A549 (cell line): ENCODE data around the gene PTMS. TPM values are rescaled to one million over a fixed set of nuclear protein-coding genes. Genes with fewer than 3 reads are reported as not detected.
A peak's percentile ranks its signal among the peaks of the same experiment; 100 is the strongest.

ENCODE experiments used
- ATAC-seq, 2 experiments: fragments of 200-7000 bp in 1 of 2; fragments of >200 bp in 1 of 2; cut with Nextera tagmentation in 1 of 2; cut with Tn5 transposase in 1 of 2; 3 replicates each; pipeline versions ENCODE4 v1.8.0 to v1.9.1; 2018 to 2020; ENCODE audit warnings: mild to moderate bottlenecking in 1 of 2, moderate library complexity in 1 of 2
- CTCF ChIA-PET: fragments of 300-600 bp; sonication (Branson Sonifier 250); formaldehyde crosslinking; extraction: SDS; loops from one replicate; lab custom pipeline; 2021; ENCODE audit warnings: antibody characterized with exemption, inconsistent platforms; lab: Yijun Ruan, JAX
- POLR2A ChIA-PET: fragments of 350-600 bp; formaldehyde crosslinking; extraction: SDS; loops from one replicate; lab custom pipeline; 2021; ENCODE audit warnings: antibody characterized with exemption, inconsistent platforms; lab: Yijun Ruan, JAX
- DNase-seq, 2 experiments: peaks; one replicate each; pipeline versions ENCODE4 v3.0.0 to v3.0.0-alpha.2; 2011 to 2016; ENCODE audit warnings: low read depth in 1 of 2, low spot score in 1 of 2
- FAIRE-seq: peaks from 2 replicates; lab custom pipeline; 2011; peaks lifted over from hg19 to GRCh38; lab: Jason Lieb, UNC
- H3K27ac ChIP-seq, 2 experiments: fragments of >200 bp; sonication (Bioruptor Twin); formaldehyde crosslinking; 3 replicates each; pipeline ENCODE4 v1.5.1; 2016 to 2017
- H3K4me1 ChIP-seq: fragments of >200 bp; sonication (Bioruptor Twin); formaldehyde crosslinking; 3 replicates; pipeline ENCODE4 v1.6.1; 2016
- H3K4me2 ChIP-seq: fragments of >200 bp; sonication (Bioruptor Twin); formaldehyde crosslinking; 3 replicates; pipeline ENCODE4 v1.6.1; 2016
- H3K4me3 ChIP-seq: fragments of >200 bp; sonication (Bioruptor Twin); formaldehyde crosslinking; 3 replicates; pipeline ENCODE4 v1.5.1; 2016
- H3K9me3 ChIP-seq: fragments of >200 bp; sonication (Bioruptor Twin); formaldehyde crosslinking; 3 replicates; pipeline ENCODE4 v1.6.1; 2016
- ATOH8 ChIP-seq: fragments of 250-450 bp; sonication (Bioruptor Pico); IDR thresholded peaks from 2 replicates; pipeline ENCODE4 v1.5.0; 2020; ENCODE audit warnings: low read depth, mild to moderate bottlenecking, moderate library complexity
- CBX2 ChIP-seq: fragments of 200-600 bp; sonication (generic); IDR thresholded peaks from 2 replicates; pipeline ENCODE4 v1.6.1; 2016; ENCODE audit warnings: low read depth, mild to moderate bottlenecking, borderline replicate concordance
- CEBPB ChIP-seq, 2 experiments: fragments of >200 bp in 1 of 2; sonication (Bioruptor Twin) in 1 of 2; formaldehyde crosslinking in 1 of 2; IDR thresholded peaks; 2 replicates each; pipeline ENCODE4 v1.6.1; 2012 to 2016
- CHD2 ChIP-seq: fragments of 150-350 bp; IDR thresholded peaks from 2 replicates; pipeline ENCODE4 v1.6.1; 2014; ENCODE audit warnings: low read length; ENCODE audit not compliant: partially characterized antibody
- CHD4 ChIP-seq: fragments of 200-600 bp; sonication (generic); IDR thresholded peaks from 2 replicates; pipeline ENCODE4 v1.6.1; 2016; ENCODE audit warnings: antibody characterized with exemption, mild to moderate bottlenecking, borderline replicate concordance
- CTCF ChIP-seq: fragments of >200 bp; sonication (Bioruptor Twin); formaldehyde crosslinking; IDR thresholded peaks from 3 replicates; pipeline ENCODE4 v1.5.1; 2016
- EHMT2 ChIP-seq: fragments of 200-600 bp; sonication (generic); IDR thresholded peaks from 2 replicates; pipeline ENCODE4 v1.6.1; 2016; ENCODE audit warnings: antibody characterized with exemption, low read depth, mild to moderate bottlenecking, moderate library complexity
- EP300 ChIP-seq, 2 experiments: fragments of >200 bp; sonication (Bioruptor Twin); formaldehyde crosslinking; IDR thresholded peaks; 2 replicates in 1 of 2; 3 replicates in 1 of 2; pipeline ENCODE4 v1.6.1; 2016 to 2017
- FOSB ChIP-seq: fragments of 250-450 bp; sonication (Bioruptor Pico); IDR thresholded peaks from 2 replicates; pipeline ENCODE4 v1.5.0; 2020; ENCODE audit warnings: mild to moderate bottlenecking, moderate library complexity
- FOSL2 ChIP-seq, 2 experiments: fragments of 450-650 bp in 1 of 2; fragments of >200 bp in 1 of 2; sonication (Bioruptor Twin) in 1 of 2; formaldehyde crosslinking; IDR thresholded peaks; 2 replicates each; pipeline versions ENCODE4 v1.5.0 to v1.6.1; 2016 to 2020; ENCODE audit warnings: mild to moderate bottlenecking in 1 of 2, moderate library complexity in 1 of 2
- FOXS1 ChIP-seq: fragments of 250-450 bp; sonication (Bioruptor Pico); IDR thresholded peaks from 2 replicates; pipeline ENCODE4 v1.5.0; 2020; ENCODE audit warnings: mild to moderate bottlenecking, moderate library complexity
- HOXB13 ChIP-seq: fragments of 250-450 bp; sonication (Bioruptor Pico); IDR thresholded peaks from 2 replicates; pipeline ENCODE4 v1.5.0; 2020; ENCODE audit warnings: low read depth, mild to moderate bottlenecking, moderate library complexity
- KDM1A ChIP-seq: fragments of 200-600 bp; sonication (generic); IDR thresholded peaks from 2 replicates; pipeline ENCODE4 v1.6.1; 2016; ENCODE audit warnings: low read depth, mild to moderate bottlenecking
- NPAS2 ChIP-seq: fragments of 250-450 bp; sonication (Bioruptor Pico); IDR thresholded peaks from 2 replicates; pipeline ENCODE4 v1.8.0; 2022; ENCODE audit warnings: mild to moderate bottlenecking, moderate library complexity, borderline replicate concordance
- PHF8 ChIP-seq: fragments of 200-600 bp; sonication (generic); IDR thresholded peaks from 2 replicates; pipeline ENCODE4 v1.6.1; 2016; ENCODE audit warnings: low read depth, mild to moderate bottlenecking, antibody characterized with exemption, moderate library complexity, borderline replicate concordance
- POLR2AphosphoS2 ChIP-seq: conservative IDR thresholded peaks from 2 replicates; pipeline ENCODE4 v1.6.1; 2012; ENCODE audit warnings: low read length, improper control_type of control experiment, inconsistent platforms
- RAD21 ChIP-seq, 2 experiments: fragments of >200 bp in 1 of 2; sonication (Bioruptor Twin) in 1 of 2; formaldehyde crosslinking in 1 of 2; IDR thresholded peaks in 1 of 2; conservative IDR thresholded peaks in 1 of 2; 2 replicates in 1 of 2; 3 replicates in 1 of 2; pipeline ENCODE4 v1.6.1; 2012 to 2018; ENCODE audit warnings: inconsistent platforms in 1 of 2
- WGBS: methylation state at CpG from one replicate; pipeline ENCODE4 v1.1.6; 2017; ENCODE audit errors: missing lambda C conversion rate; 5-methylcytosine and 5-hydroxymethylcytosine counted together
- polyA plus RNA-seq, 4 experiments: library from polyadenylated mRNA; depleted of rRNA in 3 of 4; stranded (reverse); fragments of >200 nt; fragmentation: RNase III in 1 of 4; extraction: RNeasy Plus Mini Kit Qiagen cat#74134 plus additional on column Dnase treatment in 1 of 4; gene quantifications; 2 replicates in 3 of 4; 3 replicates in 1 of 4; pipeline ENCODE4 v1.2.3, GENCODE V29; 2011 to 2017

PTMS gene
- polyA plus RNA-seq, 2 of the 4 experiments (the other 2 are of a cell fraction): 391 to 1,195 TPM

GRCh38 chr12:6770600-6770999 is 4.4 kb downstream of the PTMS start:
- ChIA-PET CTCF (interaction anchor here (0.6 to 26.0 kb wide), 8 partner anchors 12 to 305 kb away, joined by 3 to 670 read pairs (median 3); partner anchors contain the start of genes CD4, GPR162, MLF2 and P3H3), POLR2A (interaction anchor here (1.4 to 2.0 kb wide), 2 partner anchors 18 to 300 kb away, joined by 3 to 11 read pairs; partner anchors contain the start of genes MLF2 and VAMP1)
- no peaks in the 10 kb centered on the region for H3K9me3 ChIP-seq
- TF ChIP-seq FOSL2 (IDR thresholded peaks at IDR 0.05): no peak
- no peak for TF ChIP-seq FOSL2 (CRISPR knock-in tag; IDR thresholded peaks at IDR 0.05)
- TF ChIP-seq ATOH8 (CRISPR knock-in tag): no peak
- no peak for TF ChIP-seq CBX2
- no peak for TF ChIP-seq POLR2AphosphoS2
- TF ChIP-seq PHF8: no peak
- no peak for TF ChIP-seq HOXB13 (CRISPR knock-in tag)
- no peak for TF ChIP-seq CHD4
- no peak for TF ChIP-seq FOSB (CRISPR knock-in tag)
- no peak for TF ChIP-seq NPAS2 (CRISPR knock-in tag)
- no peak for TF ChIP-seq CEBPB (IDR thresholded peaks at IDR 0.05)
- no peak for TF ChIP-seq EHMT2
- no peak for TF ChIP-seq RAD21 (conservative IDR thresholded peaks at IDR 0.05 in 1 of 2, IDR thresholded peaks at IDR 0.05 in 1 of 2)
- TF ChIP-seq CTCF: no peak
- 93% methylated on average over 10 of the region's 10 CpGs for WGBS
- H3K4me2 ChIP-seq: no peak overlapping the region; the same call in 2 of the 3 replicates
- DNase-seq (no peak), ATAC-seq (no peak), FAIRE-seq (no peak)
- H3K27ac ChIP-seq: peak overlapping the region in 1 of 2 experiments; percentile 22; a peak in 1 of 6 replicates
- peaks cover 48% of the 10 kb centered on the region for H3K4me1 ChIP-seq
- no peak overlapping the region for H3K4me3 ChIP-seq

GRCh38 chr12:6771091-6771495 is 4.9 kb downstream of the PTMS start:
- Histone ChIP-seq H3K4me1 (peaks cover 49% of the 10 kb centered on the region), H3K4me2 (peak overlapping the region; percentile 26; the same call in 1 of the 3 replicates), H3K27ac (peak overlapping the region in 1 of 2 experiments; percentile 6; a peak in 1 of 6 replicates), H3K9me3 (no peaks in the 10 kb centered on the region), H3K4me3 (no peak overlapping the region)
- ChIA-PET POLR2A (interaction anchor here (1.0 to 2.0 kb wide), 3 partner anchors 18 to 301 kb away, joined by 3 to 11 read pairs (median 3); partner anchors contain the start of genes COPS7A, MLF2 and VAMP1), CTCF (interaction anchor here (0.6 to 26.0 kb wide), 10 partner anchors 12 to 306 kb away, joined by 3 to 670 read pairs (median 4); partner anchors contain the start of genes CD4, GPR162, MLF2 and P3H3)
- FAIRE-seq (no peak), DNase-seq (no peak), ATAC-seq (no peak)
- WGBS: 79% methylated on average over 4 of the region's 4 CpGs
- no peak for TF ChIP-seq EP300 (IDR thresholded peaks at IDR 0.05)
- no peak for TF ChIP-seq CBX2

- FAIRE-seq (no peak), ATAC-seq (no peak), DNase-seq (no peak)
- Histone ChIP-seq H3K27ac (peak overlapping the region in 1 of 2 experiments; percentile 7; a peak in 2 of 6 replicates), H3K4me1 (peaks cover 49% of the 10 kb centered on the region), H3K4me3 (no peak overlapping the region), H3K4me2 (peak overlapping the region; percentile 26; the same call in 1 of the 3 replicates), H3K9me3 (no peaks in the 10 kb centered on the region)
- CTCF ChIA-PET: interaction anchor here (0.9 to 26.0 kb wide), 7 partner anchors 11 to 218 kb away, joined by 3 to 670 read pairs (median 4); partner anchors contain the start of genes CD4, MLF2 and P3H3
- no peak for TF ChIP-seq CHD2
- TF ChIP-seq KDM1A: peak; percentile 79; the same call in 1 of the 2 replicates
- no peak for TF ChIP-seq FOXS1
- WGBS: 73% methylated on average over 12 of the region's 12 CpGs
- POLR2A ChIA-PET: interaction anchor here (1.0 to 2.0 kb wide), 3 partner anchors 19 to 301 kb away, joined by 3 to 11 read pairs (median 3); partner anchors contain the start of genes COPS7A, MLF2 and VAMP1
Observed at GRCh38 chr12:6771509-6772330, 5.6 kb downstream of the PTMS start.
